Coronary artery (tissue), 2 donors: ENCODE measurements around the gene EIF5A2.

Experiments
- DNase-seq: peaks from one replicate; pipeline ENCODE4 v3.0.0-alpha.2; 2017; ENCODE audit warnings: low spot score
- H3K27ac ChIP-seq, 2 donors: fragments of 200-600 bp; sonication (generic); one replicate each; pipeline ENCODE4 v1.5.1; 2016 to 2019
- H3K4me3 ChIP-seq: fragments of 200-600 bp; sonication (generic); 2 replicates; pipeline ENCODE4 v1.5.1; 2016; ENCODE audit warnings: mild to moderate bottlenecking, moderate library complexity
- CTCF ChIP-seq: fragments of 200-600 bp; sonication (generic); IDR thresholded peaks from one replicate; pipeline ENCODE4 v1.5.1; 2019; ENCODE audit warnings: antibody characterized with exemption

The EIF5A2 gene

DNA sequence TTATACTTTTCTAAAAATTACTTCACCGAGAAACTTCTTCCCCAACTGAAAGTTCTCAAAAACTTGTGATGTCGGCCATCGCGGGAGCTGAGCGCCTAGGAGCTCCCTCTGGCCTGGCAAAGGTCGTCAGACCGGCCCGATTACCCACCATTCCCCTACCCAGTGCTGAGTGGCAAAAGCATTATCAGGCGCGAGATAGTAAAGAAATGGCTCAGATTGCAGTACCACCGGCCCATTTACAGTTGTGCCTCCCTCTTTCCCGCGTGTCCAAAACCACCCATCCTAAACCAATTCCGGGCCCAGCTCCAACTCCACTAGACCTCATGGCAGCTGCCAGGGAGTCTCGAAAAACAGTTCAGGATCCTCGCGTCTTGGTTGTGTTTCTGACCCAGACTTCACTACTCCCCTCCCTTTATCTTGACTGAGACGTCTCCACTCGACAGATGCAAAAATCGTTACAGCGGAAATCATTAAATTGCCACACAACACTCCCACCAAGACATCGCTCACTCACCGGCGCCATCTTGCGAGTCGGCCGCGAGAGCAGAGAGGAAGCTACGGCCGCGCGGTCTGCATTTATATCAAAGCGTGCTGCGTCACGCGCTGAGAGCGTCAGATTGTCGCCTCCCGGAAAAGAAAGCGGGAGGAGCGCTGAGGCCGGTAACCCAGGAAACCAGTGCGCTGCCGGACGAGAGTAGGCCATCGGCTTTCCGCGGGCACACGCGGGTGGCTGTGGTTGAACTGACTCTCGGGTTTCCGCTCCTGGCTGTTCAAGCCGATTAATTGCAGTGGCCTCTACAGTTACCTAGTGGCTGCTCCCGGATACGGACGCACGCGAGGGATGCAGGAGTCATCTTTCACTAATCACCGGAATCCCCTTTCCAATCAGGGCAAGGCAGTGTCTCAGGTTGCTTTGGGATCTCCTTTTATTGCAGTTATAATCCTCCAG lies 38.5 kb downstream of the EIF5A2 start, which contains the start of gene RPL22L1:
Gene RPL22L1, minus strand, starts transcription at position 551 of the 949 bp plus-strand sequence. Its CDS starts 28 bp downstream, at position 523.
- no peak for TF ChIP-seq CTCF
- peak within 1 kb of the TSS; percentile 92 for H3K4me3 ChIP-seq
- peak within 1 kb of the TSS; percentile 69 to 91 for H3K27ac ChIP-seq
- DNase-seq, result peak; percentile 95

DNA sequence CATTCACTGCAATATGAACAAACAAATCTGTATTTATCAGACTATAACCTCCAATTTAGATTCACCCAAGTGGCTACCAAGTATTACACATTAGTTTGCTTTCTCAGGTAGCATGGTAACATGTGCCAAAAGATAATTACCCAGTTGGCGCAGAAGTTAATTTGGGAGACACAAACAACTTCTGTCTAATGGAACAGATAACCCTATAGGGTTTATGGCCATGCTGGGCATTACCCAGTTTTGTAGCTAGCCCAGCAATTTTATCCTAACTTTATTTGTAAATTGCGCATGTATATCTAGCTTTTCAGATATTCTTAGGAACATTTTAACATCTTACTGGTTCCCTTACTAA lies 39.2 kb downstream of the EIF5A2 start:
- peak overlapping the region; percentile 92 for H3K4me3 ChIP-seq
- no peak for TF ChIP-seq CTCF
- no peak for DNase-seq
- H3K27ac ChIP-seq, result peak overlapping the region; percentile 69 to 91

- TF ChIP-seq CTCF, result no peak
- Histone ChIP-seq H3K4me3 (peak overlapping the region; percentile 92), H3K27ac (peak overlapping the region in 1 of 2 donors; percentile 69)
- DNase-seq, result no peak
Observed at GRCh38 chr3:170868577-170869238, 39.7 kb downstream of the EIF5A2 start.

DNA sequence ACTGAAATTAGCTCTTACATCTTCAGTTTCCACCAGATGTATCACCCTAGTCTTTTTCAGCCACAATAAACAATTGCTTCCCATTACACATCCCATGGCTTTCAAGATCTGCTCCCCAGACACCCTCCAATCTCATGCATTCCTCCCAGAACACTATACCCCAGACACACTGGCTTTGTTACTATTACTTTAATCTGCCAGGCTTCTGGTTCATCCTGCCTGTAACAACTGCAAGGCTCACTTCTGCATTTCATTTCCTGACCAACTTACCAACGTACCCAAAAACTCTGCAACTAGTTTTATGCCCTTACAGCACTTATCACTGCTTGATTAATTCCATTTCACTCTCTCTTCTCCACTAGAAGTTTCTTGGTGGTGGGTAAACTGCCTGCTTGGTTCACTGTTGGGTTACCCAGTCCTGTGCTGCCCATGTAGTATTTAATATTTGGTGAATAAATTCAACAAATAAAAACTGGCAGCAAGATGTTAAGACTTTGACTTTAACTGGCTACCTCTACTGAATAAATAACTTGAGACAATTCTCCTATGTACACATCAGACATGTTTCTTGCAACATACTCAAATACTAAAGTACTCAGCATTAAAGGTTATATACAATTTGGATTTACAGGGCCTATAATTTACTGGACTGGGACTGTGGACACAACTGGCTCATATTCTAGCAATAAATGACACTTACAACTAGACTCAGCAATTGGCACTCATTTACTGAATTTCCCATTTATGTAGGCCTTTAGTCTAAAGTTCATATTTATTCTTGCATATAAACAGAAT lies 41.1 kb downstream of the EIF5A2 start:
- Histone ChIP-seq H3K27ac (no peak overlapping the region), H3K4me3 (no peak overlapping the region)
- no peak for TF ChIP-seq CTCF
- DNase-seq, result no peak

GRCh38 chr3:170866499-170866898 lies 41.9 kb downstream of the EIF5A2 start:
- Histone ChIP-seq H3K4me3 (no peak overlapping the region), H3K27ac (no peak overlapping the region)
- DNase-seq, result no peak
- no peak for TF ChIP-seq CTCF

- Histone ChIP-seq H3K27ac (no peak overlapping the region), H3K4me3 (no peak overlapping the region)
- DNase-seq, result no peak
- no peak for TF ChIP-seq CTCF
Observed at GRCh38 chr3:170865209-170866094, 43.0 kb downstream of the EIF5A2 start.
